Raji (cell line): ENCODE data around the gene SPOP.

Experiments
- POLR2A ChIP-seq: IDR thresholded peaks from 2 replicates; pipeline ENCODE4 v1.6.1; 2011; ENCODE audit warnings: low read depth, low read length, control low read depth; ENCODE audit not compliant: insufficient read depth

The SPOP gene

DNA sequence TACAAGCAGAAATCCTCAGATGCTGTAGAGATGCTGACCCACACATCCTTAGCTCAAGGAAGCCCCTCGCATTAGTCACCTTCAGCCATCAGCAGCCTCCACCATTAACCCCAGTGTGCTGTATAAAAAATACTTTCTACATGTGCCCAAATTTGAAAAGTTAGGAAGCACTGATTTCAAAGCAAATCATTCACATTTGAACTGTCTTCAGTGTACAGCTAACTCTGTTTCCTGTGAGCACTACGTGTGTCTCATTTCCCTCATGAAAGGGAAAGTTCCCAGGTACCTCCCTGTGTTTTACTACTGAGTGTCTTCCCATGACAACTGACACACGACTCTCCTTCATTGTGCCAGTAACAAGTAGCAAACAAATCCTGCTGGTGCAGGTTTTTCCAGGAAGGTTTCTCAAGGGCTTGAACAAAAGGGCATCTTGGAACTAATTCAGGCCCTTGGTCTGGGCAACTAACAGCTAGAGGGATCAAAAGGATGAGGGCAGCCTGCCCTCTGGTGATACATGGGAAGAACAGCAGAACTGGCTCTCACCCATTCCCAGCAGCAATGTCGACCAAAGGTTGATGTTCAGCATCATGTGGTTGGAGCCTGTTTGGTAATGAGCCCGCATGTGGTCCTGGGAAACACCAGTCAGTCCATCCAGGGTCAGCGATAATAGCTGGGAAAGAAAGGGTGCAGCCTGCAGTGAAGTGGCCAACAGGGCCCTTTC lies 25.8 kb upstream of the SPOP start:
- no peak for TF ChIP-seq POLR2A

DNA sequence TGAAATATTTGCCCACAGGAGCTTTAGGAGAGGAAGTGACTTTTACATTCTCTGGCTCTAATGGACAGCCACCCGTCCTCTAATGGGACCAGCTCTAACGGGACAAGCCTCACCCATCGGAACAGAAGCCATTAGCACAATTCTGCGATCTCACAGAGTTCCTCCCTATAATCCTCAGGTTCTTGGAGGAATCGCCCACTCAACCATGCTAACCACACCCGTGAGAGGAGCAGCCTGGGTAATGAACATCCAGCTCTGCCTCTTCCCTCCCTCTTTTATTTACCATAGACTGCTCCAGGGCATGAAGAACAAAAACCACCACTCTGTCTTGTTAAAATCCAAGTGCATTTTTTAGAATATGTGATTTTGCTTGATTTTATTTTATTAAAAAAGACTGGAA lies 23.1 kb upstream of the SPOP start:
- TF ChIP-seq POLR2A = no peak

DNA sequence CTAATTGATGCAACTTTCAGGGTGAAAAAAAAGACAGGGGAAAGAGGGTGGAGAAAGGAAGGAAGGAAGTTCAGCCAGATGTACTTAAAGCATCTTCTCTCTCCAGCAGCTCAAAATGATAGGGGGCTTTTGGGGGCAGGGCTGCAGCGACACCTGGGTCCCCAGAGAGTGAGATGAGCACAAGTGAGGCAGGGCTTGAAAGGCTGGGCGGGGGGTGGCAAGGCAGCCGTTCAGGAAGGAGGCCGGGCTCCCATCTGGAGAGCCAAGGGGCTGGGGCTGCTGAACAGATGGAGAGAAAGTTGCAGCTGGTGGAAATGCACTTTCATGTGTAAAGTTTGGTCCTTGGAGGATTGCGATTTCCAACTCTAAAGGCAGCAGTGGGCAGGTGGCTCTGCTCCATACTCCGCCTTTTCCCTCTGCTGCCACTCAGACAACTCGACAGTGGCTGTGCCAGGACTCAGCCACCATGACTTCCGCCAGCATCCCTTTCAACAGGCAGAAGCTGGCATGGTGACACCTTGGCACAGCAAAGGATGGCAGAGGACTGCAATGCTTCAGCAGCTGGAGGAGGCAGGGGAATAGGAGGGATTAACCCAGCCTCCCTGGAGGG lies 22.2 kb upstream of the SPOP start:
- TF ChIP-seq POLR2A = no peak

DNA sequence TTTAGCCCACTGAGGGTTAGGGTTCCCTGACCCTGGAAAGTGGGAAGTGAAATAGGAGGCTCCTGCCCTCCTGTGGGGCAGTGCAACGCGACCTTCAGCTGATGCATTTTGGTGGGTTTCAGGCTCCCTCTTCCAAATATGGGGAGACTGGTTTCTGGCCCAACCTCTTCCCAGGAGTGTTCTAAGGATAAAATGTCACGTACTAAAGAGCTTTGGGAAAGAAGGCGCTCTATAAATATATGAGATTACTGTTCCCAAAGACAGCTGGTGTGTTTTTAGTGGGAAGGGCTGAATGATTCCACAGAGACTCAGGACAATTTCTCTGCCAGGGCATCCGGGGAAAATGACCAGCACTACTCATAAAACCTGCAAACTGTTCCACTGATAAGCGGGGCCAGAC lies 20.1 kb upstream of the SPOP start:
- TF ChIP-seq POLR2A = no peak

DNA sequence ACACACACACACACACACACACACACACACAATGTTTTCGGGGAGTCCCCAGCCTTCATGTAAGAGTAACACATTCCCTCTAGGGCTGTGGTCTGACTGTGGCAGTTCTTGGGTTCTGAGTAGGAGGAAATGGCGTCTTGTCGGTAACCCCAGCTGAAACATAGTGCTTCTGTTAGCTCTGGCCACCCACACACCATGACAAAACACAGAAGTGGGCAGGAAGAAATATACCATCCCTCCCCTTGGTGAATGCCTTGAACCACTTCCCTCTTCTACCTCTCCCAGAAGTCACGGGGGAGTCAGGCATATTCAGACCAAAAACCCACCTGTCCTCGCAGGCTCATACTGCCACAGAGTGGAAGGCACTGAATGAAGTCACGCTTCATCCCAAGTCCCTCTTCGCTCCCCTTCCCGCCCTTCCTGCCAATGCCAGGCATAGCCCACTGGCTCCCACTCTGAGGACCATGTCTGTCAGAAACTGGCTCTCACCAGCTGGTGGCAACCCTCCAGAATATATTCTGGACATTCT lies 18.4 kb upstream of the SPOP start:
- TF ChIP-seq POLR2A = no peak

DNA sequence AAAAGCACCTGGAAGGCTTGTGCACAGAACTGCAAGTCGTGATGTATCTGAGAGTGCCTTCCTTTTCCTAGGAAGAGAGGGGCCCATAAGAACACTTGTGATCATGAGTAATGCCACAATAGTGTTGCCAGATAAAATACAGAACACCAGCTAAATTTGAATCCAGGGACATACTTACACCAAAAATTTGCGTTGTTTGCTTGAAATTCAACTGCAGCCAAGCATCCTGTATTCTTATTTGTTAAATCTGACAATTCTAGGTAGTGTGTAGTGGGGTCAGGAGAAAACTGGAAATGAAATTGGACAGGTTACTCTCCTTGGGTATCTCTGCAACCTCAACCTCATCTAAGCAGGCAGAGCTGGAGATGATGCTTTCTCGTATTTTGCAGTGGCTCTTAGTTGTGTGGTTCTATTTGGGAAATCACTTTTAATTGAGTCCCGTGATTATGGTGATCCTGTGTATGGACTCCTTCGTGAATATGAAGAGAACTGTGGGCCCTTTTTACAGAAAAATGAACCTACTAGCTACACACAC lies 17.9 kb upstream of the SPOP start:
- TF ChIP-seq POLR2A = no peak

DNA sequence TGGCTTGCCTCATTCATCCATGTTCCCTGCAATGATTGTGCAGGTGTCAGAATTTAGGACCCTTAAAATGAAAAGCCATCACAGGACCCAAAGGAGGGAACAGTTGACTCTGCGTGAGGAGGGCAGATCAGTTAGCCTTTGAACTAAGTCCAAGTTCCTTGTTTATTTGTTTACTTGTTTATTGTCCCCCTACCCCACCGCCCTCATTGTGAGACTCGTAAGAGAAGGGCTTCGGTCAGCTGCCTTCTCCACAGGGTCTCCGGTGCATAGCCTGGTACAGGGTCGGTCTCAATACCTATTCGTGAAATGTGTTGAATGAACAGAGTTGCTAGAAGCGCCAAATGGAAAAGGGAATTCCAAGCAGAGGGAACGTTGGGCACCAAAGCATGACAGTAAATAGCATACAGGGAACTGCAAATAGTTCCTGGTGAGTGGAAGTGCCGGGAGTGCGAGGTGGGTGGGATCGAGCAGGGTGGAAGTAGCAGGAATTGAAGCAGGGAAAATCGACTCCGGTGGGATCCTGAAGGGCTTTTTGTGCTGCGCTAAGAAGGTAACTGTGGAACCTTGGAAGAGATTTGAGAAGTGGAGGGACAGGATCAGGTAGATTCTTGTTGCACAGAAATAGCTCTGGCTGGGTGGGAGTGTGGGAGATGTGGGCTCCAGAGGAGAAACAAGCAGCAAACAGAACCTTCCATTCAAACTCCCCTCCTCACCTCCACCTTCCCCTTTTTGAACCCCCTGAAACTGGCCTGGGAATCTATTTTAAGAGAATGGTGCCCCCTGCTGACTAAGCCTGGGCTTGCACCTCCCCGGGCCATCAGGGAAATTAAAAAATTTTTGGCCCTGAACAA lies 17.2 kb upstream of the SPOP start:
- no peak for TF ChIP-seq POLR2A

DNA sequence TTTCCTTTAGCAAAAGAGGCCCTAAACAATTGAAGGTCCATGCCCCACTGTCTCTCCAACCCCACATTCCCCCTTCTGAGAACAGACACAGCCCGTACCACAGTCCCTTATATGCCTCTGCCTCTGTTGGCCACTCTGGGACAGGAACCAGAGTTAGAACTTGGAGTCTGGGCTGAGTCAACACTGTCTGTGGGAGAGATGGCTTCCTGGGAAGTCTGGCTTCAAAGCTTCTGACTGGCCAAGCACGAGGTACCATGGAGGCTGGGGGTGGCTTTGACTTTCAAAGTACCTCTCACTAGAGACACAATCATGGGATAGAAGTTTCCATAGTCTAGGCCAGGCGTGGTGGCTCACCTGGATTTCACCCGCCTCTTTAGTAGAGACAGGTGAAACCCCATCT lies 14.9 kb upstream of the SPOP start:
- TF ChIP-seq POLR2A = no peak

DNA sequence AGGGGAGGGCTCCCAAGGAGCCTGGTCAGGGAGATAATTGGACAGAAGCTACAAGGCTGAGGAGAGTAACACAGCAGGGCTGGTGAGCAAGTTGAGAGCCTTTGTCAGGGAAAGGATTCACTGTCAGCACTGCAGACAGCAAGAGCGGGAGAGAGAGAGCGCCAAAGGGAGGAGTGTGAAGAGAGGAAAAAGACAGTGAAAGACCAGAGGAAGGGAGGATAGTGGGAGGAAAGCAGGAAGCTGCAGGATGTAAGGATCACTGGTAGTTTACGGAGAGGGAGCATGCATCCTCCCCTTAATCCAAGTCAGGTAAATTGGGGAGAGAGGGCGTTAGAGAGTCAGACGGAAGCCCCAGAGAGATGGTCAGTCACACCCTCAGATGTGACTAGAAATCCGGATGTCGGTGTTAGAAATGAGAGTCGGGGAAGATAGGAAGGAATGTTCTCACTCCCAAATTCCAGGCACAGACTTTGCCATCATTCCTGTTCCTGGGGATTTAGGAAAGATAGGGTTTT lies 13.8 kb upstream of the SPOP start:
- no peak for TF ChIP-seq POLR2A

DNA sequence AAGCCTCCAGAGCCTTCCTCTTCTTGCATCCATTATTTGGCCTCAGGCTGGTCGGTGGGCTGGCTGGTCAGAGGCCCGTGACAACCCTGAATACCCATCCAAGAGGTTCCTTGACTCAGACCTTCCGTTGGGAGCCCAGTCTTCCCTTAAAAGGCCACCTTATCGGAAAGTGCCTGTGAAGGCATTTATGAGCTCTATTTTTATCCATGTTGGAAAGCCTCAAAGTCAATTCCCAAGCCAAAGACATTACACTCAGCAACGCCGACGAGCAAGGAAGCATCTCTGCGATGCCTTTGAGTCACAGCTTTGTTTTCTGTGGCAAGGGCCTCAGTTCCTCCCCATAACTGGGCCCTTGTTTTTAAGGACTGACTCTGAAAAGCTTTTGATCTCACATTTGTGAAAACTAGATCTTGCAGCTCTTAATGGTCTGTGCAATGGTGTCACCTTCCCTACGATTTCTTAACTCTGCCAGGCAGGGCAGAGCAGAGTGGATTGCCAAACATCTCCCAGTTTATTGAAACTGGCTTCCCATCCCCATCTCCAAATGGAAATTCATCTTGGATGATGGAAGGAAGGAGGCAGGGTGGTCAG lies 13.3 kb upstream of the SPOP start:
- no peak for TF ChIP-seq POLR2A

DNA sequence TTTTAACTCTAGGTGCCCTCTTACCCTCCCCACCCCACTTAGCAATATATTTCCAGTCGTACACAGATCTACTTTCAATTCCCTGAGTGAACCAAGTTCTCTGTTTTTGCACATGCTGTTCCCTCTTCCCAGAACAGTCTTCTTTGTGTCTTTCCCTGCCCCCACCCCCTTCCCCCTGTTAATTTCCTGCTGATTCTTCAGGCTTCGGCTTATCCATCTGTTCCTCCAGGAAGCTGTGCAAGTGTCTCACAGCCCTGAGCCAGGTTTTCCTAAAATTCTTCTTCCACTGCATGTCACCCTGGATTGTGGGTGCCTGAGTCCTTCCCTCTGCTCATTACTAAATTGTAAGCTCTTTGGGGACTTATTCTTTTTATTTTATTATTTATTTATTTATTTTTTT lies 12.4 kb upstream of the SPOP start:
- TF ChIP-seq POLR2A = no peak

DNA sequence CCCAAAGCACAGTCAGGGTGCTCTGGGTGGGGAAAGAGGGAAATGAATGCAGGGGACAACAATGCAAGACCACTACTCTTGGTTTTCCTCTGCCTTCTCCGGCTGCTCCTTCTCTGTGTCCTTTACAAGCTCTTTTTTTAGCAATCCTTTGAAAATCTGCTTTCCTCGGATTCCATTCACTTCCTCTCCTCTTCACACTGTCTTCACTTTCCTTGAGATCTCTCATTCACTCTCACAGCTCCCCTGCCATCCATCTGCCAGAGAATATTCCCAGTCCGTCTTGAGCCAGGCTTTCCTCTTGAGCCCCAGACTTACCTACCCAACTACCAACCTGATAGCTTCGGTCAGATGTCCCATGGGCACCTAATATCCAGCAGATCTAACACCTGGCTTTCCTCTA lies 11.0 kb upstream of the SPOP start:
- TF ChIP-seq POLR2A = no peak

DNA sequence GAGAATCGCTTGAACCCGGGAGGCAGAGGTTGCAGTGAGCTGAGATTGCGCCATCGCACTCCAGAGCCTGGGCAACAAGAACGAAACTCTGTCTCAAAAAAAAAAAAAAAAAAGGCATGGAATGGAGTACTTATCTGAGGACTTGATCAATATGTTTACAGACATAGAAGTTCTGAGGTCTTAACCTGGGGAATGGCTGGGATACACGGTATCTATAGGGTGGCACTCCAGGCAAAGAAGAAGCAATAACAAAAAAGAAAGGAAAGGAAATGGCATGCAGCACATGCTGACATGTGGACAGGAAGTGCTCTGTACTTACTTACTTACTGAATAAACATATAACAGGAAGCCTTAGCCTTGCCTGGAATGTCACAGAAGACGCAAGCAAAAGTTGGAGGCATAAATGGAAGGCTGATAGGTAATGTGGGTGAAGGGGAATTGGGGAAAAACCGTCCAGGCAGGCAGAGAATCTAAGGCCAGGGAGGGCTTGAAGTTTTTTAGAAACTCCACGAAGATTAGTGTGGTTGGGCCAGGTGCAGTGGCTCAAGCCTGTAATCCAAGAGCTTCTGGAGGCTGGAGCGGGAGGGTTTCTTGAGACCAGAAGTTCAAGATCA lies 10.1 kb upstream of the SPOP start:
- no peak for TF ChIP-seq POLR2A

DNA sequence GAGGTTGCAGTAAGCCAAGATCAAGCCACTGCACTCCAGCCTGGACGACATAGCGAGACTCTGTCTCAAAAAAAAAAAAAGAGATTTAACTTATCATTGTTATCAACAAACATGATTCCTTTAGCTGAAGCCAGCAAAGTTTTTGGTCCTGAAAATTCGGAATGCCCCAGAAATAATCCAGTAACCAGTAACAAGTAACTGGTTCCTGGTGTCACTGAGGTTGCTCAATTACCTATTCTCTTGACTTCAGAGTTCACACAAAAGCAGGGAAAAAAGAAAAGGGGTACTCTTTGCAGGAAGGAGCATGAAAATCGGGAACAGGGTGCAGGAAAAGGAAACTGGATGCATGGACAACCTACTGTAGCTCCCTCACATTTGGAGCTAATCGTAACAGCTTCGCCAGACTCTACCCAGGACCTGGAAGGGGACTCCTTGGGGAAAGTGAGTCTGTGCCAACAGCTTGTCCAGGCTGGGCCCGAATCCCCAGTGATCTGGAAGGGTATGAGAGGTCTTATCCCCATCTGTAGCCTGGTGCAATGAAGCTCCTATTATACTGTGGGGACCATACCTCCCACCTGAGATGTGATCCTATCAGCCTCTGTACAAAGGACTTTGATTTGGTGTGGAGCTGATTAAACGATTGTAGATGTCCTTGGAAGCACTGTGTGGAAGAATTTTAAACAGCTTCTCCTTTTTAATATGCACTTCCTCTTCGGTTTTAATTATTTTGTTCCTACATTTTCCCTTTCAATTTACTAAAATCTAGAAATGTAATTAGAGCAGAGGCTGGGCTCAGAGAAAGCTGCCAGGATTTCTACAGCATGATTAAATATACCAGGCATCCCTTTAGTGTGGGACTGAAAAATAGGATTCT lies 3.4 kb upstream of the SPOP start:
- no peak for TF ChIP-seq POLR2A

DNA sequence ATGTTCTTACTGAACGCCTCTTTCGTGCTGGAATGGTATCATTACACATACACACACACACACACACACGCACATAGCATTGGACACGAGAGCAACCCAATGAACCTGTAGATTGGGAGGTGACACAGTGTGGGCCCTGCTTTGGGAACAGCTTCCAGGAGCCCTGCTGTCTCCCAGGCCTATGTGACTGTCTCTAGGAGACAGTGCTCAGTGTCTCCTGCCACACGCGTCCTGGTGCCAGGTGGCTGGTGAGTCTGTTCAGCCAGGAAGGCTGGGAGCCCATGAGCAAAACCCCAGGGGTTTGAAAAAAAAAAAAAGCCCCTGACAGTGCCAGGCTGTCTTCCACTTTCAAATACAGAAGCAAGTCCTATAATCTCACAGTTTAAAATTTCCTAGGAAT lies 2.4 kb upstream of the SPOP start:
- no peak for TF ChIP-seq POLR2A
